Heart right ventricle (tissue), 16 donors: ENCODE measurements around the gene FGFRL1. TPM values are rescaled to one million over a fixed set of nuclear protein-coding genes. Genes with fewer than 3 reads are reported as not detected.

Experiments
- ATAC-seq, 8 donors: fragments of 200-7000 bp; cut with Tn5 transposase; one replicate each; pipeline ENCODE4 v1.9.1; 2020; ENCODE audit warnings: mild to moderate bottlenecking in 8 of 8, moderate library complexity in 8 of 8, moderate number of reproducible peaks in 1 of 8
- DNase-seq, 2 donors: peaks; one replicate each; pipeline ENCODE4 v3.0.0-alpha.2; 2020
- H3K27ac ChIP-seq, 10 donors: fragments of 200-600 bp; sonication (generic) in 2 of 10; one replicate each; pipeline versions ENCODE4 v1.5.0 to v1.8.0; 2020 to 2022; ENCODE audit warnings: mild to moderate bottlenecking in 3 of 10
- H3K27me3 ChIP-seq, 7 donors: fragments of 200-600 bp; one replicate each; pipeline ENCODE4 v1.8.0; 2021 to 2022; ENCODE audit warnings: mild to moderate bottlenecking in 2 of 7
- H3K36me3 ChIP-seq, 9 donors: fragments of 200-600 bp; sonication (generic) in 1 of 9; one replicate each; pipeline versions ENCODE4 v1.5.0 to v1.8.0; 2020 to 2022; ENCODE audit warnings: mild to moderate bottlenecking in 2 of 9
- H3K4me1 ChIP-seq, 9 donors: fragments of 200-600 bp; sonication (generic) in 1 of 9; one replicate each; pipeline versions ENCODE4 v1.5.0 to v1.8.0; 2020 to 2022; ENCODE audit warnings: mild to moderate bottlenecking in 4 of 9
- H3K4me3 ChIP-seq, 10 donors: fragments of 200-600 bp; sonication (generic) in 2 of 10; one replicate each; pipeline versions ENCODE4 v1.5.0 to v1.8.0; 2020 to 2022; ENCODE audit warnings: mild to moderate bottlenecking in 7 of 10, moderate library complexity in 2 of 10
- H3K9me3 ChIP-seq, 11 donors: fragments of 200-600 bp in 10 of 11; sonication (generic) in 2 of 11; one replicate each; pipeline versions ENCODE4 v1.5.0 to v1.8.0; 2013 to 2022; ENCODE audit warnings: mild to moderate bottlenecking in 2 of 11, control low read depth in 1 of 11, moderate library complexity in 1 of 11
- CTCF ChIP-seq, 9 donors: fragments of 200-600 bp; sonication (generic) in 2 of 9; IDR thresholded peaks; one replicate each; pipeline versions ENCODE4 v1.5.0 to v1.8.0; 2021 to 2022; ENCODE audit warnings: antibody characterized with exemption in 9 of 9, mild to moderate bottlenecking in 5 of 9, moderate library complexity in 1 of 9
- WGBS, 2 donors: extraction: QIAGEN DNeasy Blood & Tissue Kit; methylation state at CpG; one replicate each; pipeline ENCODE4 v1.1.7; 2013; ENCODE audit warnings: inconsistent platforms in 1 of 2; 5-methylcytosine and 5-hydroxymethylcytosine counted together
- intact Hi-C, 10 donors: fragments of 100-400 bp; cut with DNase I; formaldehyde crosslinking; loops; one replicate each; pipeline versions ENCODE4 v1.11.1 to v1.14.2; 2022
- polyA plus RNA-seq, 2 donors: library from polyadenylated mRNA; stranded (reverse); fragments of 200-250 nt; gene quantifications; one replicate each; pipeline ENCODE4 v1.2.3, GENCODE V29; 2013
- total RNA-seq, 10 donors: library from RNA; stranded (reverse); fragmentation: NEBNext Ultra II Directional in 3 of 10; extraction: Animal tissue kit (Norgen Biotek cat#: 25700) in 3 of 10; gene quantifications; one replicate each; pipeline versions ENCODE4 v1.2.1 to v1.2.4, GENCODE V29; 2021 to 2023
- donor health status: Arrhythmogenic right ventricular cardiomyopathy.
- donor health status: ischemic (EF 13 %, LVEDD 7.1; RV severe dilation, severe dysfunction).
- donor health status: healthy with polysubstance abuse.
- donor health status: DM: no; HTN: yes; CAD: no.
- donor health status: DM: no; HTN: no; CAD: no.
- donor health status: ischemic (EF 25% LVEDD 6.9; RV normal size, moderate dysfunction).
- donor health status: ischemic (EF 25% LVEDD 5.7; RV mildly dilated, moderate dysfunction).
- donor health status: healthy.
- donor health status: DM: yes; HTN: yes; CAD: no.
- donor health status: Ischemic cardiomyopathy.
- donor health status: ischemic (EF 35%, LVEDD 5.7; RV mildly dilated, moderate dysfunction).
- donor health status: nonischemic (EF 11% LVEDD 7.7; RV severe dilation, severe dysfunction).
- donor health status: DM: yes; HTN: yes; CAD: no.
- donor health status: PGD.
- donor health status: ischemic (EF 29% LVEDD 5.4; RV normal size, mild dysfunction).
- donor health status: nonischemic (EF 23%, LVEDD 6.1; RV moderate dilation, normal function).

Gene FGFRL1
- total and polyA plus RNA-seq, 12 donors, result 17.1 to 36.6 (median 26.0) TPM

GRCh38 chr4:999882-1000425 lies 11.5 kb upstream of the FGFRL1 start:
- DNase-seq (no peak), ATAC-seq (no peak)
- Histone ChIP-seq H3K4me1 (peaks cover 5 to 33% (median 16%) of the 10 kb centered on the region in 9 donors), H3K27me3 (peaks cover 54 to 91% (median 82%) of the 10 kb centered on the region in 7 donors), H3K36me3 (no peaks in the 10 kb centered on the region), H3K4me3 (no peak overlapping the region), H3K27ac (no peak overlapping the region), H3K9me3 (no peaks in the 10 kb centered on the region)
- no peak for TF ChIP-seq CTCF (IDR thresholded peaks at IDR 0.05)
- intact Hi-C loops, result loop anchor here in 1 of 10 donors (5.0 kb wide), 1 partner anchor 258 kb away; no protein-coding TSS in a partner anchor
- WGBS, 2 donors, result 49 to 53% methylated on average over 18 of the region's 18 CpGs

- Histone ChIP-seq H3K4me1 (peaks cover 5 to 37% (median 21%) of the 10 kb centered on the region in 9 donors), H3K36me3 (no peaks in the 10 kb centered on the region), H3K27ac (no peak overlapping the region), H3K9me3 (no peaks in the 10 kb centered on the region), H3K27me3 (peaks cover 61 to 96% (median 89%) of the 10 kb centered on the region in 7 donors), H3K4me3 (no peak overlapping the region)
- 93 to 94% methylated on average over 15 of the region's 15 CpGs for WGBS, 2 donors
- DNase-seq (no peak), ATAC-seq (no peak)
- TF ChIP-seq CTCF (IDR thresholded peaks at IDR 0.05), result no peak
- intact Hi-C loops, result no loop called here
Observed at GRCh38 chr4:1000686-1001260, 10.7 kb upstream of the FGFRL1 start.

- WGBS, 2 donors, result 17% methylated on average over 44 to 48 of the region's 48 CpGs
- TF ChIP-seq CTCF (IDR thresholded peaks at IDR 0.05), result no peak
- DNase-seq, result no peak
- Histone ChIP-seq H3K36me3 (no peaks in the 10 kb centered on the region), H3K27me3 (peaks cover 61 to 96% (median 88%) of the 10 kb centered on the region in 7 donors), H3K9me3 (no peaks in the 10 kb centered on the region), H3K4me3 (no peak overlapping the region), H3K27ac (no peak overlapping the region), H3K4me1 (peaks cover 5 to 36% (median 21%) of the 10 kb centered on the region in 9 donors)
- ATAC-seq, result no peak
- intact Hi-C loops, result no loop called here
Observed at GRCh38 chr4:1001561-1002130, 9.8 kb upstream of the FGFRL1 start.

GRCh38 chr4:1002131-1002630 lies 9.2 kb upstream of the FGFRL1 start:
- TF ChIP-seq CTCF (IDR thresholded peaks at IDR 0.05), result no peak
- Histone ChIP-seq H3K4me1 (peaks cover 5 to 33% (median 21%) of the 10 kb centered on the region in 9 donors), H3K27me3 (peaks cover 60 to 96% (median 88%) of the 10 kb centered on the region in 7 donors), H3K27ac (no peak overlapping the region), H3K9me3 (no peaks in the 10 kb centered on the region), H3K36me3 (no peaks in the 10 kb centered on the region), H3K4me3 (no peak overlapping the region)
- ATAC-seq, result peak in 1 of 8 donors; percentile 5
- no peak for DNase-seq
- intact Hi-C loops, result no loop called here
- WGBS, 2 donors, result 1 to 4% methylated on average over 52 to 54 of the region's 54 CpGs
